Natural killer cell (primary cell): ENCODE results near the gene RICTOR. TPM values are rescaled to one million over a fixed set of nuclear protein-coding genes. Genes with fewer than 3 reads are reported as not detected.

ENCODE experiments used
- ATAC-seq, 3 donors: fragments of 150-1000 bp in 2 of 3; fragments of 200-7000 bp in 1 of 3; cut with Tn5 transposase; 1 replicate in 1 of 3; 2 replicates in 2 of 3; pipeline ENCODE4 v1.10.0; 2021; ENCODE audit warnings: mild to moderate bottlenecking in 2 of 3, moderate library complexity in 2 of 3
- DNase-seq, 2 donors: peaks; one replicate each; pipeline versions ENCODE4 v3.0.0 to v3.0.0-alpha.2; 2013 to 2021; ENCODE audit warnings: mixed read lengths in 1 of 2
- H3K27ac ChIP-seq: one replicate; pipeline ENCODE4 v1.5.1; 2013; ENCODE audit warnings: mild to moderate bottlenecking, low read length
- H3K27me3 ChIP-seq: one replicate; pipeline ENCODE4 v1.6.1; 2013; ENCODE audit warnings: low read length; ENCODE audit not compliant: control insufficient read depth, insufficient read depth
- H3K36me3 ChIP-seq: one replicate; pipeline ENCODE4 v1.6.1; 2013; ENCODE audit warnings: low read length; ENCODE audit not compliant: control insufficient read depth, insufficient read depth
- H3K4me1 ChIP-seq: one replicate; pipeline ENCODE4 v1.6.1; 2013; ENCODE audit warnings: low read length; ENCODE audit not compliant: control insufficient read depth, insufficient read depth
- H3K4me3 ChIP-seq: one replicate; pipeline ENCODE4 v1.5.1; 2013; ENCODE audit warnings: low read length
- H3K9me3 ChIP-seq: one replicate; pipeline ENCODE4 v1.6.1; 2013; ENCODE audit warnings: low read length; ENCODE audit not compliant: control insufficient read depth, insufficient read depth
- H3K27ac Mint-ChIP-seq, 2 donors: one replicate each; pipeline ENCODE4 v1.8.0; 2022; ENCODE audit warnings: mild to moderate bottlenecking in 2 of 2, mixed read lengths in 2 of 2, moderate library complexity in 1 of 2
- H3K27me3 Mint-ChIP-seq, 2 donors: one replicate each; pipeline ENCODE4 v1.8.0; 2022; ENCODE audit warnings: low read depth in 2 of 2, mixed read lengths in 2 of 2
- H3K36me3 Mint-ChIP-seq: one replicate; pipeline ENCODE4 v1.8.0; 2022; ENCODE audit warnings: mixed read lengths
- H3K4me1 Mint-ChIP-seq, 2 donors: one replicate each; pipeline ENCODE4 v1.8.0; 2022; ENCODE audit warnings: mixed read lengths in 2 of 2
- H3K4me3 Mint-ChIP-seq: one replicate; pipeline ENCODE4 v1.8.0; 2022; ENCODE audit warnings: mild to moderate bottlenecking, moderate library complexity, mixed read lengths
- H3K9me3 Mint-ChIP-seq, 2 donors: one replicate each; pipeline ENCODE4 v1.8.0; 2022; ENCODE audit warnings: mixed read lengths in 2 of 2
- CTCF ChIP-seq: fragments of 200-600 bp; IDR thresholded peaks from one replicate; pipeline ENCODE4 v1.8.0; 2022; ENCODE audit warnings: antibody characterized with exemption
- WGBS: methylation state at CpG from one replicate; pipeline ENCODE4 v1.1.7; 2013; ENCODE audit warnings: missing lambda C conversion rate; ENCODE audit not compliant: insufficient coverage; 5-methylcytosine and 5-hydroxymethylcytosine counted together
- intact Hi-C: fragments of 100-400 bp; cut with micrococcal nuclease; formaldehyde crosslinking; loops from one replicate; pipeline ENCODE4 v1.14.2; 2022
- total RNA-seq, 4 donors: library from RNA; stranded (reverse); fragments of 120-200 nt in 1 of 4; gene quantifications; one replicate each; pipeline versions ENCODE4 v1.2.3 to v1.2.4, GENCODE V29; 2013 to 2022

RICTOR gene
- total RNA-seq, 3 donors from 2014 or later (not counting 1 experiment from before 2014, with no cell fraction given): 103 to 105 (median 103) TPM

DNA sequence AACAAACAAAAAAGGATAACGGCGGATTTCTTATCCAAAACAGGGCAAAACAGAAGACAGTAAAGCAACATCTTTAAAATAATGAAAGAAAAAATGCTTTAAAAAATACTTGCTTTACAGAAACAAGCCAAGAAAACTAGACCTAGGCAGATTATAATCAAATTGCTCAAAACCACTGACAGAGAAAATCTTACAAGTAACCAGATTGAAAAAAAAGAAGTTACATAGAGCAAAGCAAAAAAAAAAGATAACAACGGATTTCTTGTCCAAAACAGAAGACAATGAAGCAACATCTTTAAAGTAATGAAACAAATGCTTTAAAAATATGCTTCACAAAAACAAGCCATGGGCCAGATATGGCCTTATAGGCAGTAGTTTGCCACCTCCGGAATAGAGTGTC, 51.1 kb downstream of the RICTOR start:
- peaks cover 14% of the 10 kb centered on the region for H3K36me3 Mint-ChIP-seq
- Histone ChIP-seq H3K4me1 (peaks cover 12% of the 10 kb centered on the region), H3K4me3 (no peak overlapping the region), H3K36me3 (peaks cover 31% of the 10 kb centered on the region), H3K9me3 (no peaks in the 10 kb centered on the region), H3K27me3 (no peaks in the 10 kb centered on the region), H3K27ac (no peak overlapping the region)
- DNase-seq (no peak), ATAC-seq (no peak)
- WGBS: 31% methylated on average over 2 of the region's 4 CpGs
- no peaks in the 10 kb centered on the region for H3K9me3 Mint-ChIP-seq
- H3K27me3 Mint-ChIP-seq: no peaks in the 10 kb centered on the region
- no peak for TF ChIP-seq CTCF
- H3K4me3 Mint-ChIP-seq: peak overlapping the region; percentile 10
- peak overlapping the region; percentile 39 to 55 for H3K27ac Mint-ChIP-seq
- H3K4me1 Mint-ChIP-seq: peaks cover 70 to 74% of the 10 kb centered on the region in 2 donors
- intact Hi-C loops: loop anchor here (5.0 kb wide), 1 partner anchor 44 kb away; no protein-coding TSS in a partner anchor

DNA sequence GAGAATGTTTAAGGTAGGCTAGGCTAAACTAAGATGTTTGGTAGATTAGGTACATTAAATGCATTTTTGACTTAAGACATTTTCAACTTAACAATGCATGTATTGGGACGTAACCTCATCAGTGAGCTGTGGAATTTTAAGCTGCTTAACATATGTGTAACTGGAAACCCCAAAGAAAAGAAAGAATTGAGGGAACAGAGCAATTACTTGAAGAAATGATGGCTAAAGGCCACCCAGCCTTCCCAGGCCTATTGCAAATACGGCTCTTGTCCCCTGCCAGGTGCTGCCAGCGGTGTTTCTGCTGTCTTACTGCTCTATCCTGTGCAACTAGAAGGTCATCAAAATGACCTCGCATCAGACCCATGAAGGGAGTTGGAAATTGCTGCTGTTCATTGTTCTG, 52.0 kb downstream of the RICTOR start:
- H3K9me3 ChIP-seq: no peaks in the 10 kb centered on the region
- no peak overlapping the region for H3K4me3 Mint-ChIP-seq
- intact Hi-C loops: loop anchor here (5.0 kb wide), 1 partner anchor 45 kb away; no protein-coding TSS in a partner anchor
- peaks cover 12% of the 10 kb centered on the region for H3K4me1 ChIP-seq
- peak overlapping the region; percentile 1 to 55 for H3K27ac Mint-ChIP-seq
- H3K27me3 Mint-ChIP-seq: no peaks in the 10 kb centered on the region
- no peak overlapping the region for H3K4me3 ChIP-seq
- peaks cover 7% of the 10 kb centered on the region for H3K36me3 Mint-ChIP-seq
- WGBS: 97% methylated on average over 4 of the region's 4 CpGs
- no peaks in the 10 kb centered on the region for H3K9me3 Mint-ChIP-seq
- no peak for DNase-seq
- no peak for ATAC-seq
- no peak overlapping the region for H3K27ac ChIP-seq
- no peaks in the 10 kb centered on the region for H3K27me3 ChIP-seq
- H3K4me1 Mint-ChIP-seq: peaks cover 76 to 84% of the 10 kb centered on the region in 2 donors
- peaks cover 35% of the 10 kb centered on the region for H3K36me3 ChIP-seq
- TF ChIP-seq CTCF: no peak

DNA sequence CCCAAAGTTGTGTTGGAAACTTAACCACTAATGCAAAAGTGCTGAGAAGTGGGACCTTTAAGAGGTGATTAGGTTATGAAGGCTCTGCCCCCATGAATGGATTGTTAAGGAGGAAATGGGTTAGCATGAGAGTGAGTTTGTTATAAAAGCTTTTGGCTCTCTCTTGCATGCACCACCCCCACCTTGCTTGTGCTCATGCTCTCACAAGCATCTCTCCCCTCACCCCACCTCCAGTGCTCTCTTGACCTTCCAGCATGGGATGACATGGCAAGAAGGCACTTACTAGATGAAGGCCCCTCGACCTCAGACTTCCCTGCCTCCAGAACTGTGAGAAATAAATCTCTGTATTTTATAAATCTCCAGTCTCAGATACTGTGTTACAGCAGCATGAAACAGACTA, 52.8 kb downstream of the RICTOR start:
- Mint-ChIP-seq H3K27me3 (no peaks in the 10 kb centered on the region), H3K36me3 (peaks cover 7% of the 10 kb centered on the region), H3K9me3 (no peaks in the 10 kb centered on the region), H3K4me3 (no peak overlapping the region), H3K27ac (peak overlapping the region; percentile 42 to 71), H3K4me1 (peaks cover 79 to 89% of the 10 kb centered on the region in 2 donors)
- ATAC-seq (no peak), DNase-seq (no peak)
- WGBS: 88% methylated on average over 1 of the region's 1 CpG
- peaks cover 35% of the 10 kb centered on the region for H3K36me3 ChIP-seq
- no peak overlapping the region for H3K4me3 ChIP-seq
- H3K4me1 ChIP-seq: peaks cover 12% of the 10 kb centered on the region
- no peaks in the 10 kb centered on the region for H3K27me3 ChIP-seq
- no peak overlapping the region for H3K27ac ChIP-seq
- no peak for TF ChIP-seq CTCF
- no peaks in the 10 kb centered on the region for H3K9me3 ChIP-seq
- intact Hi-C loops: loop anchor here (5.0 kb wide), 1 partner anchor 46 kb away; no protein-coding TSS in a partner anchor

DNA sequence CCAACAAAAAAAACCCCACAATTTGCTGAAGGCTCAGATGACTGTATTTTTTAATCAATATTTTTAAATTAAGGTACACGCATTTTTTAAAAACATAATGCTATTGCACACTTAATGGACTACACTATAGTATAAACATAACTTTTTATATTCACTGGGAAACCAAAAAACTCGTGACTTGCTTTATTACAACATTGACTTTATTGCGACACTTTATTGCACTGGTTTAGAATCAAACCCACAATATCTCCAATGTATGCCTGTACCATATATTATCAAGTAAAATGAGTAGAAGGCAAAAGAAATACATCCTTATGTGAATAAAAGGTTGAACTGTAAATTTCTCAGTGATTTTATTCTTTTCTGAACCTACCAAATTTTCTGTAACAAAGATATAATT, 53.7 kb downstream of the RICTOR start:
- Histone ChIP-seq H3K27ac (no peak overlapping the region), H3K36me3 (peaks cover 33% of the 10 kb centered on the region), H3K9me3 (no peaks in the 10 kb centered on the region), H3K4me1 (peaks cover 12% of the 10 kb centered on the region), H3K4me3 (no peak overlapping the region), H3K27me3 (no peaks in the 10 kb centered on the region)
- H3K27ac Mint-ChIP-seq: no peak overlapping the region
- WGBS: 79% methylated on average over 2 of the region's 3 CpGs
- no peak overlapping the region for H3K4me3 Mint-ChIP-seq
- no peaks in the 10 kb centered on the region for H3K9me3 Mint-ChIP-seq
- intact Hi-C loops: loop anchor here (5.0 kb wide), 1 partner anchor 47 kb away; no protein-coding TSS in a partner anchor
- H3K27me3 Mint-ChIP-seq: no peaks in the 10 kb centered on the region
- no peak for TF ChIP-seq CTCF
- no peak for ATAC-seq
- H3K36me3 Mint-ChIP-seq: peaks cover 7% of the 10 kb centered on the region
- DNase-seq: no peak
- H3K4me1 Mint-ChIP-seq: peaks cover 81 to 90% of the 10 kb centered on the region in 2 donors
